SIG-M5 treated with dmso at 0.1 percent for 504 hours (cell line): Measurements from ENCODE around the gene VPS41.
"Not testable (repeated sequence)": the region's sequence is repeated elsewhere in the genome, so short reads cannot be mapped to it uniquely, and the experiment has no call there.

Experiments used
- DNase-seq: peaks from one replicate; lab custom pipeline; 2025; ENCODE audit not compliant: unreplicated experiment; lab: John Stamatoyannopoulos, UW

The VPS41 gene

DNA sequence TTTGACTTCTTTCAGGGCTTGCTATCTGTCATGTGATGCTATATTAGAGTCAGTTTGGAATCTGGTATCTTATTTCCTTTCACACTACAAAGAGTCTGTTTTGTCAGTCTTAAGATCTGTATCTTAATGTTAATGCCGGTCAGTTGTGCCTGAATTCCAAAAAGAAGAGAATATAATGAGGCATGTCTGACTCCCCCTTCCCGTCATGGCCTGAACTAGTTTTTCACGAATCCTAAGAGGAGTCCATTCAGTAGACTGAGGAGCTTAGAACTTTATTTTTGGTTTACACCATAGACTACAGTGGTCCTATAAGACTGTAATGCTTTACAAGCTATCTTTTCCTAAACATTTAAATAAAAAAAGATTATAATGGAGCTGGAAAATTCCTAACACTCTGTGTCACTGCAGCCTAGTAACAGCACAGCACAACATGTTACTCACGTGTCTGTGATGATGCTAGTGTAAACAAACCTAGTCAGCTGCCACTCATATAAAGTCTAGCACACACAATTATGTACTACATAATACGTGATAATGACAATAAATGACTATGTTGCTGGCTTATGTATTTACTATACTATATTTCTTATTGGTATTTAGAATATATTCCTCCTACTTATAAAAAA lies 50.6 kb downstream of the VPS41 start:
- no peak for DNase-seq

DNA sequence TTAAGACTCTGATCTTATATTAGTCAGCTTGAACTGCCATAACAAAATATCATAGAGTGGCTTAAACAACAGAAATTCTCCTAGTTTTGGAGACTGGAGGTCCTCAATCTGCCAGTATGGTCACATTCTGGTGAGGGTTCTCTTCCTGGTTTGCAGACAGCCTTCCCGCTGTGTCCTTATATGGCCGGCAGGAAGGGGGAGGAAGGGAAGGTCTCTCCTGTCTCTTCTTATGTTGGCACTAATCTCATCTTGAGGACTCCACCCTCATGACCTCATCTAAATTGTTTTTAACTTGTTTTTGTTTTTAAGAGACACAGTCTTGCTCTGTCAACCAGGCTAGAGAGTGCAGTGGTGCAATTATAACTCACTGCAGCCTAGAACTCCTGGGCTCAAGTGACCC lies 53.1 kb downstream of the VPS41 start:
- DNase-seq, result no peak

DNA sequence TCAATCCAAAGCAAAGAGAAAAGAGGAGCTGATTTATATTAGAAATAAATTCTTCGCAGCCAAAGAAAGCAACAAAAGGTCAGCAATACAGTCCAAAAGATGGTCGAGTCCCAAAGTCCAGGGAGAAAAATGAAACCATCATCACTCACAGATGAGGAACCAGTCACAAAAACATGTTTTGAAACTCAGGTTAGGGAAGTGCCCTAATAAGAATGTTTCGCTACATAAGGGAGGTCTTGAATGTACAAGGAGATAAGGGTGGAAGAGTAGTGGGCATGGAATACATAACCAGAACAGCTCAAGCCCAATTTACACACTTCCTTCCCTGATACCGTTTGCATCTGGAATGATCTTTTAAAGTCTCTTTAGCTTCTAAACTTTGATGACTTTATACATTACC lies 53.6 kb downstream of the VPS41 start:
- DNase-seq, result no peak

DNA sequence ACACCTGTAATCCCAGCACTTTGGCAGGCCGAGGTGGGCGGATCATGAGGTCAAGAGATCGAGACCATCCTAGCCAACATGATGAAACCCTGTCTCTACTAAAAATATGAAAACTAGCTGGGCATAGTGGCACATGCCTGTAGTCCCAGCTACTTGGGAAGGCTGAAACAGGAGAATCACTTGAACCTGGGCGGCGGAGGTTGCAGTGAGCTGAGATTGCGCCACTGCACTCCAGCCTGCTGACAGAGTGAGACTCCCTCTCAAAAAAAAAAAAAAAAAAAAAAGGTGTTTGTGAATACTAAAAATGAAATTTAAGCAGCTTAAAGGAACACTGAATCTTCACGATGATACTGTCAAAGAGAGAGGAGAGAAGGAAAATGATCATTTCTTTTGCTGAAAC lies 54.0 kb downstream of the VPS41 start:
- DNase-seq, result not testable (repeated sequence)

DNA sequence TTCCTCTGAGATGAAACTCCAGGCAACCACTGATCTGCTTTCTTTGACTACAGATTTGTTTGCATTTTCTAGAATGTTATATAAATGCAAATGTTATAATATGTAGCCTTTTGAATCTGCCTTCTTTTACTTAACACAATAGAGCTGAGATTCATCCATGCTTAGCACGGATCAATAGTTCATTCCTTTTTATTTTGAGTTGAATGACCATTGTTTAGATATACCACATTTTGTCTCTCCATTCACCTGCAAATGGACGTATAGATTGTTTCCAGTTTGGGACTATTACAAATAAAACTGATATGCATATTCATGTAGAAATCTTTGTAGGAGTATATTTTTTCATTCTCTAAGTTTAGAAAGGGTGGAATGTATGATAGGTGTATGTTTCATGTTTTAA lies 57.7 kb downstream of the VPS41 start:
- no peak for DNase-seq

DNA sequence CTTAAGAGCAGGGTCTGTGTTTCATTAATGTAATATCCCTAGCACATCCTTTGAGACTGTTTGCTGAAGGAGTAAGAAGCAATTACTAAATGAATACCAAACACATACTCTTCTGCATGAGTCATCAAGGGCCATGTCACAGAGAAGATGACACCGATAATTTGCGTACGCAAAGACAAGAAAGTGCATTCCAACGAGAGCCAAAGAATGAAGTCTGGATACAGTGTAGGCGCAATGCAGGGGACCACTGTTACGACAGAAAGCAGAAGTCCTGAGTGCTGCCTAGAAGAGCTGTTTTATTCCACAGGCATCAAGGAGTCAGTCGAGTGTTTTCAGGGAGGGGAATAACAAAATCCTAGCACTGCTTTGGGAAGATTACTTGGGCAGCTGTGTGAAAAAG lies 62.7 kb downstream of the VPS41 start:
- DNase-seq, result peak; percentile 41

DNA sequence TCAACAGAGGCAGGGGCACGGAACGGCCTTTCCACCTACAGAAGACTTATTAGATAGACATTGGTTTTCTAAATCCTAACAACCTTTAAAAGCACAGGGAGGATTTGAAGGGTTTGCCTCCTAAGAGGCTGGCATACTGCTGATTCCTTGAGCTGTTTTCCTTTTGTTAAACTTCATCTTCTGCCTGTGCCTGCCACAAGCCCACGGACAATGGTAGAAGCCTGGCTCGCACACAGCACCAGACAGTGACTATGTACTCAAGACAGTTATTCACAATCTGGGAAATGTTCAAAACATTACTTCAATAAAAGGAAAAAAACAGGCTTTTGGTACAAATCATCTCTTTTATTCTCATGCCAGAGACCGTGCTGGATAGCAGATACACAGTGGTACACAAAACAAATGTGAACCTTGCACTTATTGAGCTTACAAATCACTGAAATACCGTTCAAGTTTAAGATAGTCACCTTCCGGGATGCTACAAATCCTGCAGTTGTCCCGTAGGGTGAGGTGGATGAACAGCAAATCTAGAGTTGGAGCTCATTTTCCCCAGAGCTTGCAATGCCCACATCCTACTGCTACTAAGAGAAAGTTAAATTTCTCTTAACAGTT lies 63.9 kb downstream of the VPS41 start:
- no peak for DNase-seq

DNA sequence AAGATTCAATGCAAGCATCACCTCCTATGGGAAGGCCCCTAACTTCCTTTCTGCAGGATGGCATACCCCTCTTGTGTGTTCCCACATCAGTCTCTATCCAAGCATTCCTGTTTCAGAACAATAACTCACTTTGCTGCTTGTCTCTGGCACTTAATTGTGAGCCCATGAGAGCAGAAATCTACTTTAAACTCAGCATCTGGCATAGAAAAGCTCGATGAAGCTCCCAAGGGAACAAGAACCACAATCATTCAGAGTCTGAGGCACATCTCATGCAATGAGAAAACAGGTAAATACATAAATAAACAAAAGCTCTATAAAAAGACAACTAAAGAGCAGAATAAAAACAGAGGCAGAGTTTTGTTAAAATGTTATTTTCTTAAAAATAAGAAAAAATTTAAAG lies 66.2 kb downstream of the VPS41 start:
- no peak for DNase-seq

DNA sequence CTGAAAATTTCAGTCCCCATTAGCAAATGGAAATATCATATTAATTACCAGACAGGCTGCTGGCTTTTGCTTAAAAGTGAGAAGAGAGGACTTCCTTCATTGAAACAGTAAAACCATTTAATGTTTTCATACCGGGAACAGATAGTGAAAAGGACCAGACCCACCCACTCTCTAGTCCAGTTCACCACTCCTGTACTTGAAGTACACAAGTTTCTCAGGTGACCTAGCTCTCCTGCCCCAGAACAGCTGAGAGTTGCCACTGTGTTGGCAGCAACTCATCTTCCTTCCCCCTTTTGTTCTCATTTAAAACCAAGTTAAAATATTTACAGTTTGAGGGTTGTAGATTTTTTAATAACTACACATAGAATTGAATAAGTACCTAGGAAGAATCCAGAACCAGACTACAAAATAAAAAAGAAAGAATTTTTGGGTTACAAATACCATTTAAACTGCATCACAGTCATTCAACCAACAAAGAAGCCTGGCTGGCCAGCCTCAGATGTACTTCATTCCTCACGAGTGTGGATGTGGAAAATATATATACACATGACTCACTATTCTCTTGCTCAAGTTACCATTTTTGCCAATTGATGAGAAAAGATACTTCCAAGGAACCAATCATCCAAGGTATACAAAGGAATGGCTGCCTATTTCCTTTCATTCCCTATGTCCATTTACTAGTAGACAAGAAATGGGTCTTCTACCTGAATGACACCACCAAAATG lies 68.1 kb downstream of the VPS41 start:
- no peak for DNase-seq

DNA sequence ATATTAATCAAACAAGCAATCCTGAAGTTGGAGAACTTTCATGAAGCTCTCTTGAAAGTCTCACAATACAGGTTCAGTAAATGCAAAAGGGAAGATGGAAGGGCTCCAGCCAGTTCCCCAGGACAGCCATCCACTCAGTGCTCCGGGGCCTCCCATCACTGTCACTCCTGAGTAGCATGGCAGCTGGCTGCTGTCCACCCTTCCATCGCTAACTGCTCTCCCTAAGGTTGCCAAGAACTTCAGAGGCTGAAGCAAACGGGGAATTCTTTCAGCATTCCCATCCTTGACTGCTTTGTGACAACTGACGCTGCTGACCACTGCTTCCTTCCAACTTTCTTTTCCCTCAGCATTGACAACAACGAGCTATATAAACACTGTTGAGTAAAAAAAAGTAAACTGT lies 69.1 kb downstream of the VPS41 start:
- DNase-seq, result no peak

DNA sequence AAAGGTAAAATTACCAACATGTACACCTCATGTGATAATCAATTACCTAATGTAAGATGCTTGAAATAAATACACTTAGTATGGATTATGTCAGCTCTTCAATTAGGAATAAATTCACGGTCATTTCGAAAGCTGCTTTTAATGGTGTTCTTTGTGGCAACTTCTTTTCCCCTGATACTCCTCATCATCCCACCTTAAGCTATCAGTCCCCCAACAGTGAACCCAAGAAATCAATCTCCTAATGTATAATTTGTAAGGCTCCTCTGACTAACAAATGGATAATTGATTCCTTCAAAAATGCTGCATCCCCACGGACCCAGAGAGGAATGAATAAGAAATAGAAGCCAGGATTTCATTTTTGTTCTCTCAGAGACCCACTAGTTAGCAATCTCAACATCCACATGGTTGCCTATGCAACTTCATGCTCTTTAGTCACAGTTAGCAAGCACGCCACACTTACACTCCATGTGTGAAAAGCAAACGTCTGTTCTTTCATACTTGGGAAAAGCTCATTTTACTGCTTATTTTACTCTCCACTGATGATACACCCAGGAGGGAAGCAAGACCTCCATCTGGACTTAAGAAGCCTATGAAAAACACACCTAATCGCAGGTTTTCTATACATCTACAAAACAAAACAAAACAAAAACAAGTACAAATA lies 70.1 kb downstream of the VPS41 start:
- no peak for DNase-seq

DNA sequence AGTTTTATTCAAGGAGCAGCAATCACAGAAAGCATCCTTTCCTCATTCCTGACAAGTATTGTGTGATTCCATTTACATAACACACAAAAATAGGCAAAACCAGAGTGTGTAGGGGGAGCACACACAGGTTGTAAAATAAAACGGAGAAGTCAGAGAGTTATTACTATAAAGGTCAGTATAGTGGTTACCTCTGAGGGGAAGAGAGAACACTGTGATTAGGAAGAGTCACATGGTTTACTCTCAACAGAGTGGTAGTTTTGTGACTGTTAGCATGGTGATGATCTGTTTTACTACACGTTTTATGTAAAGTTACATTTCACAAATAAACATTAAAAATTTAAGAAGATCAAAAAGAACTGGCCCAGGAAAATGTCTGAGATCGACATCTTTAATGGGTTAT lies 74.6 kb downstream of the VPS41 start:
- DNase-seq, result no peak

DNA sequence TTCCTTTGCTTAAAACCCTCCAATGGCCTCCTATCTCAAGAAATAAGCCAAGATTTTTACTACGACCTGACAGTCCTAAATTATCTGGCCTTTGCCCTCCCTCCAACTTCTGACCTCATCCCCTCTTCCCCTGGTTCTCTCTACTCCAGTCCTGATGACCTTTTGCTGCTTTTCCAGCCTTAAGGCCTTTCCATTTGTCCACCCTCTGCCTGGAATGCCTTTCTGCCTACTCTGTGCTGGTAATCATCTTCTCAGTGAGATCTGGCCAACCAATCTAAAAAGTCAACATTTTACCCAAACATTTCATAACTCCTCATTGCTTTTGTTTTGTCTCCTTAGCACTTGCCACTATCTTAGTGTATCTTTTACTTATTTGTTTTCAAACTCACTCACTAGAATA lies 75.7 kb downstream of the VPS41 start:
- DNase-seq, result no peak

DNA sequence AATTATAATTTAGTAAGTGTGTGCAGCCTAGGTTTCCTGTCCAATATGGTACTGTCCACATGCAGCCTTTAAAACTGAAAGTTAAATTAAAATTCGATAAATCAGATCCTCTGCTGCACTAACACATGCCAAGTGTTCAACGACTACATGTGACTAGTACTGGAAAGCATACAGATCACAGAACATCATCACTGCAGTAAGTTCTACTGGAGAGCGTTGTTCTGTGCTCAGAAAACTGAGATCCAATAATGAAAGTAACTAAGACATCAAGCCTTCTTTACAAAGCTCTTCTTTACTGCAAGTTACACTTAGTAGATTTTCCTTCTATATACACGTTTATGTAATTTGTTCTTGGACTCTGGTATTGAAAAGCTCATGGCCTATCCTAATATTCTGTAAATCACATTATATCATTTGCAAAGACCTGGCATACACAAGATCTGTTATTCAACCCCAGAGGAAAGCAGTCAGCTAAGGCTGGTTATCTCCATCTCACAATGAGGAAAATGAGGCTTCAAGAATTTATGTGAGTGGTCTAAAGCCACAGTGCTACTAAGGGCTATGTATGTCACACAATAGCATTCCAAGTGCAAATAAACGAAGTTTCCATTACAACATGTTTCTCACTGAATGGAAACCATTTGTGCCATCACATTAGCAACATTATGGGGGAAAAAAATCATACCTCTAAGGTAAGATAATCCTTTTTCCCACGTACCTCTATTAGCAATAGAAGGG lies 77.6 kb downstream of the VPS41 start:
- DNase-seq, result no peak

DNA sequence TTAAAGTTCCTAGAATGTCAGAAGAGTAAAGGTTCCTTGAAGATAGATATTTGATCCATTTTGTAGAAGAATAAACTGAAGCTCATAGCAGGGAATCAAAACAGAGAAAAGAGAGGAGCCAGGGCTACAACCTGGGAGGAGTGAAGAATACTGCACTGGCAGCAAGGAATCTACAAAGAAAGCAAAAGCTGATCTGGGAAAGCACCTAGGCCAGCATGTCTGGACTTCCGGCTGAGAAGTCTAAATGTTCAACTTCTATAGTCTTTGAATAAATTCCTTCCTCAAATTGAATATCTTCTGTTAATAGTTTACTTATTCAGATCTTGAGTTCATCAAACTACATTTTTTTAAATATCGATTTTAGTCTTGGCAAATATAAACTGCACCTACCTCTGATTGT lies 78.2 kb downstream of the VPS41 start:
- no peak for DNase-seq

DNA sequence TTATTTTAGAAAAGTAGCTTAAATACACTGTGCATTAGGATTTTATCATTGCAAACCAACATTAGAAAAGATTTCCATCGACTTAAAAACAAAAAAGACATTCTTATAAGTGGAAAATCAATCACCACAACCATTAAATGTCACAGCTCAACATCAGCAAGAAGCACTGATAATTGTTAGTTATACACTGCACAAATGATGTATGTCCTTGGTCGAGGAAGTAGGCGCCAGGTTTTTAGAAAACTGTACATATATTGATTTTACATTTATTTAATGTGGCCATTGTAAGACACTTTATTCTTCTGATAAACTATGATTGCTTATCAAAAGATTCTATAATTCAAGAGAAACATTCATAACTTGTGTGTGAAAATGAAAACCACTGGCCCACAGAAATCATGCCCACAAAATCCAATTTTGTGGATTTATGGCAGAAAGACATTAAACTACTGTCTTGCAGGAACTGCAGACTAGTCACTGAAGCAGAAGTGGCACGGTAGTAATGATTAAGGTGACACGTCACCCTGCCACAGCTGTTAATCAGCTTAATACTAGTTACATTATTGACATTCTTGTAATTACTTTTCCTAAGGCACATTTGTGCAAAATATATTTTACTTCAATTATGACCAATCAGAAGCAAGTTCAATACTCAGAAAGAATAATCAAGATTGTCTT lies 79.4 kb downstream of the VPS41 start:
- DNase-seq, result no peak

DNA sequence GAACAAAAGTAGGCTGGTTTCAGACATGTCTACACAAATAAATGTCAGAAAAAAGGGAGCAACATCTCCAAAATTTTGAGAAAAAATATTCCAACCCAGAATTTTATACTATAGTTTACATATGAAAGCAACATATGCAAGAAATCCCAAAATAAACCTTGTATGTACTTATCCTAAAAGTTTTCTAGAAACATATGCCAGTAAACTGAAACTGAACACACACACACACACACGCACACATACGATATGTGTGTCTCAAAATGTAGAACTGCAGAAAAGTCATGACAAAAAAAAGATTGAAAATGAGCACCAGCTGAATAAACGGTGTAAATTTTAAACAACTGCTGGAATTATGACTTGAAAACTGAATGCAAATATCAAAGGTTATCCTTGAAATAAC lies 81.0 kb downstream of the VPS41 start:
- DNase-seq, result no peak

DNA sequence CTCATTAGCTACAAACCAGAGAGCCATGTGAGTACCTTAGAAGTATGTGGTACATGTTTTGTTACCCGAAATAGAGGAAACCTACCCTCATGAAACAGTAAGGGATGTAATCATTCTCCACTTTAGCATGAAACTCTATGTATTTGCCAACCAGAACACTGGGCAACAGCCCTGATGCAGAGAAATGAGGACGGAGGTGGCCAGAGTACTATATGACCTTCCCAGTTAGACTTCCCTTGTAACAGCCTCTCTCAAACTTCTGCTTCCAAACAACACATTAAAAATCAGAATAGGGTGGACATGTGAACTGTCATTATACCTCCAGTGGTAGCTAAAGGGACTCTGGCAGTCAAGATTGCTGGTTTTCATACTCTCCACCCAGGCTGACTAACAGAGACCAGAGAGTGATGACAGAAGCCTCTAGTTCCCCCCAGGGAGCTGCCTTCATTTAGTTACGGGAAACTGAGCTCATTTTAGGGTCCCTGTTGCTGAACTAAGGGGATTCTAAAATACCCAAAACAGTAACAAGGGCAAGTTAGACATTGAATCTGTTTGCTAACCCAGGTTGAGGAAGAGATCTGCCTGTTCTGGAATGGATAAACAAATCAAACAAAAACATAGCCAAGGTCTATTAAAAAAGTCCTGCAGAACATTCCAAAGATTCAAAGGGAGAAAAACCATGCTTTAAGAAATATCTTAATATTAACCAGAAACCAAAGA lies 83.1 kb downstream of the VPS41 start:
- DNase-seq, result no peak

DNA sequence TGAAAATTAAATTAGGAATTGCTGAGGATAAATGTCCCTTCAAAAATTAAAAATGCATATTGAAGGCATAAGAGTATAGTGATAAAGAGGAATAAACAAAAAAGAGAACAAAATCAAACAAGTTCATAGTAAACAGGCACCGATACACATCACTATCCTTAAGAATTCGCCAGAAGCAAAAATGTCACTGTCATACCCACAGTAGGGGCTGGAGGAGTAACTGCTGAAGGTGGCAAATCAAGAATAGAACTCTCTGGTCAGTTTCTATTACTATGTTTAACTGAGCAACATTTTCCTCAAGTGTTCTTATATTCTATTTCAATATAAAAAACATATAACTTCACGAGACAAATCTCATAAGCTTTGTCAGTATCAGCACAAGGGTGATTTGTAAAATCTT lies 84.0 kb downstream of the VPS41 start:
- DNase-seq, result no peak

DNA sequence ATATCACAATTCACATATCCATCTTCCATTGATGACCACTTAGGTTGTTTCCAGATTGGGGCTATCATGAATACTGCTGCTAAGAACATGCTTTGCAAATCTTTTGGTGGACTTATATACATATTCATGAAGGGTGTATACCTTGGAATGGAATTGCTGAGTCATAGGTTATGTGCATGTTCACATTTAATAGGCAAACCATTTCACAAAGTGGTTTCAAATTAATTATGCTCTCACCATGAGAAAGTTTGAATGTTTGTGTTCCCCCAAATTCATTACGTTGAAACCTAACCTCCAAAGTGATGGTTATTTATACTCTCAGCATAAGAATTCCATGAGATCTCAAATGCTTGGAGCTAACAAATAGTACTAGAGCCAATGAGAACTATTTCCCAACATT lies 86.4 kb downstream of the VPS41 start:
- no peak for DNase-seq
